ENCODE measurements around the gene ZNF740.

The ZNF740 gene

GRCh38 chr12:53222170-53222721 is 41.7 kb downstream of the ZNF740 start:
- peak overlapping the region; percentile 89 for H3K9ac ChIP-seq (ENCODE audit: low read depth, low read length, poor library complexity, severe bottlenecking)

DNA sequence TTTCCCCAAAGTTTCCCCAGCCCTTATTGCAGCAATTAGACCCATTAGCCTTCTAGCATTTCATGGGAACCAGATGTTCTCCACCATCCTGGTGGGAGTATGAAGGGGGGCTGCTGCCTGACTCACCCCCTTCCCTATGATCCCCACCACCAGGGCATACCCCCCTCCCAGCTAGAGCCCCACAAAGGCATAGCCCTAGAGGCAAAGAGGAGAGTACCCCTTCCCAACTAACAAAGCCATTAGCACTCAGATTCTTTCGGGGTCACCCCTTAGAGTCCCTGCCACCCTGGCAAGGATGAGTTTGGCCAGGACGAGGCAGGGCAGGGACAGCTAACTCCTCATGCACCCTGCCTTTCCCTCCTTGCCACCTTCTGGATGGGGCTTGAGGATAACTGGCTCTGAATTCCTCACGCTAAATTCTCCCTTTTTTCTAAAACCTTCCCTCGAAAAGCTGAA is 42.3 kb downstream of the ZNF740 start:
- H3K79me2 ChIP-seq (ENCODE audit: insufficient read depth, low read length) = no peaks in the 10 kb centered on the region
- TF ChIP-seq CTCF (conservative IDR thresholded peaks at IDR 0.05; ENCODE audit: low read length) (no peak), EZH2phosphoT487 (IDR thresholded peaks at IDR 0.05; ENCODE audit: borderline replicate concordance) (no peak)
- peaks cover 49% of the 10 kb centered on the region for H3K4me1 ChIP-seq (ENCODE audit: insufficient read depth, low read length, poor library complexity, severe bottlenecking)
- H4K20me1 ChIP-seq (ENCODE audit: insufficient read depth, low read length, poor library complexity, severe bottlenecking) = no peaks in the 10 kb centered on the region
- peak overlapping the region; percentile 94 for H3K4me2 ChIP-seq (ENCODE audit: low read depth, low read length, poor library complexity, severe bottlenecking)
- no peak overlapping the region for H2AFZ ChIP-seq (ENCODE audit: low read length)
- H3K9me2 ChIP-seq (replicated peaks; ENCODE audit: low read depth, low read length) = no peaks in the 10 kb centered on the region
- H3K27me3 ChIP-seq (ENCODE audit: insufficient read depth, low read length, poor library complexity, severe bottlenecking) = no peaks in the 10 kb centered on the region
- no peaks in the 10 kb centered on the region for H3K9me3 ChIP-seq (ENCODE audit: insufficient read depth, low read depth, low read length)
- peaks cover 15% of the 10 kb centered on the region for H3F3A ChIP-seq (ENCODE audit: low read depth)
- peak overlapping the region; percentile 89 for H3K9ac ChIP-seq (ENCODE audit: low read depth, low read length, poor library complexity, severe bottlenecking)
- peak overlapping the region; percentile 87 for H3K4me3 ChIP-seq (ENCODE audit: low read length, poor library complexity, severe bottlenecking)
- no peaks in the 10 kb centered on the region for H3K36me3 ChIP-seq (ENCODE audit: insufficient read depth, low read length)

More at GRCh38 chr12:53222170-53222721, 41.7 kb downstream of the ZNF740 start:
- Histone ChIP-seq H3K36me3 (ENCODE audit: insufficient read depth, low read length) (no peaks in the 10 kb centered on the region), H3K9me3 (ENCODE audit: insufficient read depth, low read depth, low read length) (no peaks in the 10 kb centered on the region), H3F3A (ENCODE audit: low read depth) (peaks cover 15% of the 10 kb centered on the region), H3K9me2 (replicated peaks; ENCODE audit: low read depth, low read length) (no peaks in the 10 kb centered on the region), H4K20me1 (ENCODE audit: insufficient read depth, low read length, poor library complexity, severe bottlenecking) (no peaks in the 10 kb centered on the region), H3K27me3 (ENCODE audit: insufficient read depth, low read length, poor library complexity, severe bottlenecking) (no peaks in the 10 kb centered on the region), H3K4me3 (ENCODE audit: low read length, poor library complexity, severe bottlenecking) (peak overlapping the region; percentile 87), H2AFZ (ENCODE audit: low read length) (peak overlapping the region; percentile 62), H3K4me1 (ENCODE audit: insufficient read depth, low read length, poor library complexity, severe bottlenecking) (peaks cover 49% of the 10 kb centered on the region), H3K4me2 (ENCODE audit: low read depth, low read length, poor library complexity, severe bottlenecking) (peak overlapping the region; percentile 94), H3K79me2 (ENCODE audit: insufficient read depth, low read length) (no peaks in the 10 kb centered on the region)
- TF ChIP-seq EZH2phosphoT487 (IDR thresholded peaks at IDR 0.05; ENCODE audit: borderline replicate concordance) = no peak
- no peak for TF ChIP-seq CTCF (conservative IDR thresholded peaks at IDR 0.05; ENCODE audit: low read length)

- no peak for TF ChIP-seq EZH2phosphoT487 (IDR thresholded peaks at IDR 0.05; ENCODE audit: borderline replicate concordance)
- no peak for TF ChIP-seq CTCF (conservative IDR thresholded peaks at IDR 0.05; ENCODE audit: low read length)
- H3F3A ChIP-seq (ENCODE audit: low read depth) = peaks cover 15% of the 10 kb centered on the region
- no peaks in the 10 kb centered on the region for H4K20me1 ChIP-seq (ENCODE audit: insufficient read depth, low read length, poor library complexity, severe bottlenecking)
- no peaks in the 10 kb centered on the region for H3K36me3 ChIP-seq (ENCODE audit: insufficient read depth, low read length)
- peak overlapping the region; percentile 65 for H3K9ac ChIP-seq (ENCODE audit: low read depth, low read length, poor library complexity, severe bottlenecking)
- H3K4me2 ChIP-seq (ENCODE audit: low read depth, low read length, poor library complexity, severe bottlenecking) = peak overlapping the region; percentile 94
- no peaks in the 10 kb centered on the region for H3K27me3 ChIP-seq (ENCODE audit: insufficient read depth, low read length, poor library complexity, severe bottlenecking)
- no peaks in the 10 kb centered on the region for H3K9me2 ChIP-seq (replicated peaks; ENCODE audit: low read depth, low read length)
- no peaks in the 10 kb centered on the region for H3K9me3 ChIP-seq (ENCODE audit: insufficient read depth, low read depth, low read length)
- H2AFZ ChIP-seq (ENCODE audit: low read length) = 0 out of 2 replicates have a peak overlapping the region, but pooled peaks have one; percentile 1
- no peaks in the 10 kb centered on the region for H3K79me2 ChIP-seq (ENCODE audit: insufficient read depth, low read length)
- peak overlapping the region; percentile 87 for H3K4me3 ChIP-seq (ENCODE audit: low read length, poor library complexity, severe bottlenecking)
- peaks cover 49% of the 10 kb centered on the region for H3K4me1 ChIP-seq (ENCODE audit: insufficient read depth, low read length, poor library complexity, severe bottlenecking)
Observed at GRCh38 chr12:53223389-53224060, 43.0 kb downstream of the ZNF740 start.
